ENCODE data around the gene HEATR5A. TPM values are rescaled to one million over a fixed set of nuclear protein-coding genes. Genes with fewer than 3 reads are reported as not detected.

HEATR5A gene
- total and polyA plus RNA-seq, 2 of the 13 experiments (the other 11 are each of a cell fraction or from before 2014, with no cell fraction given): 36.4 to 105 TPM

GRCh38 chr14:31257554-31258426 is 162.6 kb downstream of the HEATR5A start (continued):
- TF ChIP-seq ZNF30 (CRISPR knock-in tag; IDR thresholded peaks at IDR 0.05) (peak; percentile 60; the same call in 1 of the 2 replicates), ADNP (CRISPR knock-in tag; IDR thresholded peaks at IDR 0.05) (peak; percentile 84), ZNF124 (CRISPR knock-in tag; IDR thresholded peaks at IDR 0.05) (peak; percentile 63; the same call in 1 of the 2 replicates), SAFB2 (CRISPR knock-in tag; IDR thresholded peaks at IDR 0.05; ENCODE audit: borderline replicate concordance, low read depth) (peak; percentile 77; the same call in 1 of the 2 replicates), EEA1 (CRISPR knock-in tag; IDR thresholded peaks at IDR 0.05; ENCODE audit: borderline replicate concordance) (0 out of 2 replicates have a peak, but pooled peaks have one; percentile 39), ZNF574 (CRISPR knock-in tag; IDR thresholded peaks at IDR 0.05) (peak; percentile 72; the same call in 1 of the 2 replicates), RBFOX2 (IDR thresholded peaks at IDR 0.05; ENCODE audit: low read depth, low read length) (peak; percentile 72), ZNF543 (CRISPR knock-in tag; IDR thresholded peaks at IDR 0.05) (peak; percentile 83; the same call in 1 of the 2 replicates), ELF3 (CRISPR knock-in tag; IDR thresholded peaks at IDR 0.05) (peak; percentile 98), UBTF (CRISPR knock-in tag; IDR thresholded peaks at IDR 0.05) (peak; percentile 55; the same call in 1 of the 2 replicates), XRCC5 (optimal IDR thresholded peaks at IDR 0.05; ENCODE audit: low read length) (peak; percentile 46), ZNF326 (CRISPR knock-in tag; IDR thresholded peaks at IDR 0.05; ENCODE audit: borderline replicate concordance) (0 out of 2 replicates have a peak, but pooled peaks have one; percentile 16), PRDM15 (CRISPR knock-in tag; IDR thresholded peaks at IDR 0.05) (peak; percentile 31; the same call in 1 of the 2 replicates), ZNF232 (CRISPR knock-in tag; IDR thresholded peaks at IDR 0.05; ENCODE audit: borderline replicate concordance) (peak; percentile 88; the same call in 1 of the 2 replicates), ZNF362 (CRISPR knock-in tag; IDR thresholded peaks at IDR 0.05; ENCODE audit: borderline replicate concordance) (0 out of 2 replicates have a peak, but pooled peaks have one; percentile 32)
